KMS-11 (cell line): ENCODE data around the gene AGBL4.

ENCODE experiments used
- H2AFZ ChIP-seq: fragments of 200-600 bp; sonication (generic); 2 replicates; pipeline ENCODE4 v1.6.1; 2016; ENCODE audit warnings: antibody characterized with exemption, mixed run types, low read depth
- H3K27ac ChIP-seq: fragments of 200-600 bp; sonication (generic); 2 replicates; pipeline ENCODE4 v1.6.1; 2016; ENCODE audit warnings: mild to moderate bottlenecking, mixed run types
- H3K27me3 ChIP-seq: fragments of 200-600 bp; sonication (generic); 2 replicates; pipeline ENCODE4 v1.6.1; 2017; ENCODE audit warnings: mild to moderate bottlenecking, low read depth, mixed run types, moderate library complexity; ENCODE audit not compliant: insufficient read depth
- H3K36me3 ChIP-seq: fragments of 200-600 bp; sonication (generic); 2 replicates; pipeline ENCODE4 v1.6.1; 2017; ENCODE audit warnings: mild to moderate bottlenecking, mixed run types; ENCODE audit not compliant: insufficient read depth
- H3K4me1 ChIP-seq: fragments of 200-600 bp; sonication (generic); 2 replicates; pipeline ENCODE4 v1.6.1; 2016; ENCODE audit warnings: mild to moderate bottlenecking, low read depth, mixed run types; ENCODE audit not compliant: poor library complexity, severe bottlenecking
- H3K4me2 ChIP-seq: fragments of 200-600 bp; sonication (generic); 2 replicates; pipeline ENCODE4 v1.7.0; 2016; ENCODE audit warnings: mild to moderate bottlenecking, mixed run types
- H3K4me3 ChIP-seq: fragments of 200-600 bp; sonication (generic); IDR thresholded peaks from 2 replicates; pipeline ENCODE4 v1.6.1; 2017; ENCODE audit warnings: low read depth, low read length, mixed read lengths; ENCODE audit not compliant: insufficient read depth
- H3K79me2 ChIP-seq: fragments of 200-600 bp; sonication (generic); 2 replicates; pipeline ENCODE4 v1.6.1; 2016; ENCODE audit warnings: low read depth, mixed run types; ENCODE audit not compliant: insufficient read depth
- H3K9ac ChIP-seq: fragments of 200-600 bp; sonication (generic); 2 replicates; pipeline ENCODE4 v1.6.1; 2016; ENCODE audit warnings: mild to moderate bottlenecking, mixed run types
- H4K20me1 ChIP-seq: fragments of 200-600 bp; sonication (generic); 2 replicates; pipeline ENCODE4 v1.6.1; 2016; ENCODE audit warnings: mild to moderate bottlenecking, mixed run types; ENCODE audit not compliant: insufficient read depth
- CTCF ChIP-seq: fragments of 200-600 bp; sonication (generic); conservative IDR thresholded peaks from 2 replicates; pipeline ENCODE4 v1.6.1; 2017; ENCODE audit warnings: low read depth, mild to moderate bottlenecking, antibody characterized with exemption, low read length, moderate library complexity, mixed read lengths

AGBL4 gene

GRCh38 chr1:48649880-48650279, 1373.9 kb downstream of the AGBL4 start:
- Histone ChIP-seq H3K27ac (no peak overlapping the region), H2AFZ (no peak overlapping the region), H4K20me1 (no peaks in the 10 kb centered on the region), H3K4me3 (no peak overlapping the region), H3K4me1 (no peaks in the 10 kb centered on the region), H3K4me2 (no peak overlapping the region), H3K27me3 (no peaks in the 10 kb centered on the region), H3K36me3 (no peaks in the 10 kb centered on the region), H3K9ac (no peak overlapping the region), H3K79me2 (no peaks in the 10 kb centered on the region)
- no peak for TF ChIP-seq CTCF

- no peaks in the 10 kb centered on the region for H3K4me1 ChIP-seq
- H4K20me1 ChIP-seq = no peaks in the 10 kb centered on the region
- H3K4me2 ChIP-seq = no peak overlapping the region
- no peak overlapping the region for H3K9ac ChIP-seq
- H3K27ac ChIP-seq = no peak overlapping the region
- H3K27me3 ChIP-seq = no peaks in the 10 kb centered on the region
- TF ChIP-seq CTCF = no peak
- no peak overlapping the region for H3K4me3 ChIP-seq
- no peaks in the 10 kb centered on the region for H3K36me3 ChIP-seq
- H2AFZ ChIP-seq = no peak overlapping the region
- no peaks in the 10 kb centered on the region for H3K79me2 ChIP-seq
Observed at GRCh38 chr1:48645883-48646282, 1377.9 kb downstream of the AGBL4 start.

DNA sequence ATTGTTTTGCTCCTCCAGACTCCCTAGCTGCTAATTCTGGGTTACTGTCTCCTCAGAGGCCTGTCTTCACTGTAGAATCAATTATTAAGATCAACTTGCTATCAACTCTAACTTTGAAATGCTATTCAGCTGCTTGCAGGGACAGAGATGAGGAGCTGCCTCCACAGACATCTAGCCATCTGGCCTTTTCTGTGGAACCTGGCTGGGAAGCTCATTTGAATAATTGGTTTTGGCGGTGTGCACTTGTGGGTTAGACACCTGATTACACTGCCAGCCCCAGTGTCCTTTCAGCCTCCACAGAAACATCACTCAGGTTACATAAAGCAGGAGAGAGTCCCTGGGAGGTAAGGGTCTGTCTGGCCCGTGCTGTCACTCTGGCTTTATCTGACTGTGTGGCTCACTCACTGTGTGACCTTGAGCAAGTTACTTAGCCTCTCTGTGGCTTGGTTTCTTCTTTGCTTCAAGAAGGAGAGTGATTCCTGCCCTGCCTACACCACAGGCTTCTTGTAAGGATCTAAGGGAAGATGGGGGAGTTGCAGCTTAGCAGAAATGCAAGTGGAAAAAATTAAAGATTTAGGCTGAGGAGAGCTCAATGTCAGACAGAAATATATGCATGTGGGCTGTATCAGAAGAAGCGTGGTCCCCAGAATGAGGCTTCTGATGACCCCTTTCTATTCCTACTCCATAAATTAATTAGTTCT, 1378.7 kb downstream of the AGBL4 start:
- Histone ChIP-seq H4K20me1 (no peaks in the 10 kb centered on the region), H3K4me2 (no peak overlapping the region)
- no peak for TF ChIP-seq CTCF

DNA sequence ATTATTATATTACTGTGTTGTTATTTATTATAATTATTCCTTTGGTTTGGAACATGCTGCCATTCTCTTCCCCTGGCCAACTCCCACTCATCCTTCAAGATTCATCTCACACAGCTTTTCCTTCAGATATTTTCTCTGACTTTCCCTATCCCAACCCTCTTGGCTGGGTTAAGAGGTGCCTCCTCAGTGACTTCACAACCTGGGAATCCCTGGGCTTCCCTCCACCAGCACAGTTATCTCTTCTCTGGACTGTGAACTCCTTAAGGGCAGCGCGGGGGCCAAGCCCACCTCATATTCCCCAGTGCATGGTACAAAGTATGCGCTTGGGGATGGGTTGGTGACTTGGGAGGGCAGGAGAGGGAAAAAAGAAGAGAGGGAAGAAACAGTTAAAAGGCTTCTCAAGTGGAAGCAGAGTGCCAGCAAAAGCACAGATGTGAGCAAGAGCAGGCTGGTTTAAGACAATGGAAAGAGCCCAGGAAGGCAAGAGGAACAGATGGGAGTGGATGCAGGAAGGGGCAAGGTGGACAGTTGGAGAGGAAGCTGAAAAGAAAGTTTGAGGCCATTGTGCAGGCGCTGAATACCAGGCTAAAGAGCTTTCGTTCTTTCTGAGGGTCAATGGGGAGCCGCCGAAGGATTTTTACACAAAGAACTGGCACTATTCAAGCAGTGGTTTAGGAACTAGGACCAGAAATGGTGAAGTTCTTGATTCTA, 1379.4 kb downstream of the AGBL4 start:
- H4K20me1 ChIP-seq = no peaks in the 10 kb centered on the region
- H3K27ac ChIP-seq = no peak overlapping the region
- H2AFZ ChIP-seq = no peak overlapping the region
- no peaks in the 10 kb centered on the region for H3K79me2 ChIP-seq
- H3K9ac ChIP-seq = no peak overlapping the region
- no peak overlapping the region for H3K4me2 ChIP-seq
- no peak overlapping the region for H3K4me3 ChIP-seq
- no peaks in the 10 kb centered on the region for H3K27me3 ChIP-seq
- H3K36me3 ChIP-seq = no peaks in the 10 kb centered on the region
- H3K4me1 ChIP-seq = no peaks in the 10 kb centered on the region
- no peak for TF ChIP-seq CTCF

More for the DNA sequence above, 1378.7 kb downstream of the AGBL4 start:
- Histone ChIP-seq H3K4me1 (no peaks in the 10 kb centered on the region), H3K36me3 (no peaks in the 10 kb centered on the region), H3K27ac (no peak overlapping the region), H3K27me3 (no peaks in the 10 kb centered on the region), H2AFZ (no peak overlapping the region), H3K9ac (no peak overlapping the region), H3K4me3 (no peak overlapping the region), H3K79me2 (no peaks in the 10 kb centered on the region)
